Smooth muscle cell (in vitro differentiated cells): Measurements from ENCODE around the gene MED15. TPM values are rescaled to one million over a fixed set of nuclear protein-coding genes. Genes with fewer than 3 reads are reported as not detected.
"Not testable (repeated sequence)": the region's sequence is repeated elsewhere in the genome, so short reads cannot be mapped to it uniquely, and the experiment has no call there.

Experiments
- DNase-seq: peaks from one replicate; lab custom pipeline; 2025; ENCODE audit not compliant: unreplicated experiment; lab: John Stamatoyannopoulos, UW
- H2AFZ ChIP-seq: fragments of 200-600 bp; sonication (generic); 2 replicates; pipeline ENCODE4 v1.6.0; 2016; ENCODE audit warnings: antibody characterized with exemption, low read depth, mild to moderate bottlenecking
- H3F3A ChIP-seq: fragments of 200-600 bp; sonication (generic); 2 replicates; pipeline ENCODE4 v1.6.0; 2017; ENCODE audit warnings: antibody characterized with exemption, low read depth
- H3K27ac ChIP-seq: fragments of 200-600 bp; sonication (generic); 2 replicates; pipeline ENCODE4 v1.5.1; 2016; ENCODE audit warnings: low read depth, mild to moderate bottlenecking
- H3K27me3 ChIP-seq: fragments of 200-600 bp; sonication (generic); 2 replicates; pipeline ENCODE4 v1.6.1; 2016; ENCODE audit warnings: low read depth, mild to moderate bottlenecking
- H3K36me3 ChIP-seq: fragments of 200-600 bp; sonication (generic); 2 replicates; pipeline ENCODE4 v1.5.1; 2016; ENCODE audit warnings: low read depth
- H3K4me1 ChIP-seq: fragments of 200-600 bp; sonication (generic); 2 replicates; pipeline ENCODE4 v1.5.1; 2016; ENCODE audit warnings: low read depth
- H3K4me2 ChIP-seq: fragments of 200-600 bp; sonication (generic); 2 replicates; pipeline ENCODE4 v1.6.0; 2016; ENCODE audit warnings: mild to moderate bottlenecking
- H3K4me3 ChIP-seq: fragments of 200-600 bp; sonication (generic); 2 replicates; pipeline ENCODE4 v1.5.1; 2016; ENCODE audit warnings: mild to moderate bottlenecking
- H3K79me2 ChIP-seq: fragments of 200-600 bp; sonication (generic); 2 replicates; pipeline ENCODE4 v1.6.0; 2016; ENCODE audit warnings: low read depth, mild to moderate bottlenecking
- H3K9ac ChIP-seq: fragments of 200-600 bp; sonication (generic); 2 replicates; pipeline ENCODE4 v1.6.0; 2016; ENCODE audit warnings: low read depth
- H3K9me3 ChIP-seq: fragments of 200-600 bp; sonication (generic); replicated peaks from 2 replicates; pipeline ENCODE4 v1.5.1; 2016; ENCODE audit warnings: low read depth
- H4K20me1 ChIP-seq: fragments of 200-600 bp; sonication (generic); 2 replicates; pipeline ENCODE4 v1.6.0; 2016; ENCODE audit warnings: low read depth
- WGBS: methylation state at CpG from one replicate; pipeline ENCODE4 v1.1.7; 2016; ENCODE audit warnings: low lambda C conversion rate; 5-methylcytosine and 5-hydroxymethylcytosine counted together
- polyA plus RNA-seq: library from polyadenylated mRNA; unstranded; fragments of >200 nt; fragmentation: Nextera tagmentation; extraction: Ambion mirVana; gene quantifications from 2 replicates; pipeline ENCODE4 v1.2.1, GENCODE V29; 2016
- total RNA-seq: library from RNA; depleted of rRNA; stranded (reverse); fragments of >200 nt; gene quantifications from 2 replicates; pipeline ENCODE4 v1.2.3, GENCODE V29; 2014
- TF ChIP-seq, protein P1 (sequence below): fragments of 200-600 bp; sonication (generic); IDR thresholded peaks from 2 replicates; pipeline ENCODE4 v1.5.1; 2017; ENCODE audit warnings: borderline replicate concordance, mild to moderate bottlenecking, antibody characterized with exemption; ENCODE audit not compliant: insufficient read depth, poor library complexity, severe bottlenecking

Gene MED15
- total and polyA plus RNA-seq, 2 experiments from 2014 or later, result 25.3 to 70.5 TPM

- H3K79me2 ChIP-seq, result no peaks in the 10 kb centered on the region
- no peaks in the 10 kb centered on the region for H3F3A ChIP-seq
- no peak overlapping the region for H3K4me2 ChIP-seq
- H3K36me3 ChIP-seq, result no peaks in the 10 kb centered on the region
- no peak overlapping the region for H3K4me3 ChIP-seq
- TF ChIP-seq, protein P1, sequence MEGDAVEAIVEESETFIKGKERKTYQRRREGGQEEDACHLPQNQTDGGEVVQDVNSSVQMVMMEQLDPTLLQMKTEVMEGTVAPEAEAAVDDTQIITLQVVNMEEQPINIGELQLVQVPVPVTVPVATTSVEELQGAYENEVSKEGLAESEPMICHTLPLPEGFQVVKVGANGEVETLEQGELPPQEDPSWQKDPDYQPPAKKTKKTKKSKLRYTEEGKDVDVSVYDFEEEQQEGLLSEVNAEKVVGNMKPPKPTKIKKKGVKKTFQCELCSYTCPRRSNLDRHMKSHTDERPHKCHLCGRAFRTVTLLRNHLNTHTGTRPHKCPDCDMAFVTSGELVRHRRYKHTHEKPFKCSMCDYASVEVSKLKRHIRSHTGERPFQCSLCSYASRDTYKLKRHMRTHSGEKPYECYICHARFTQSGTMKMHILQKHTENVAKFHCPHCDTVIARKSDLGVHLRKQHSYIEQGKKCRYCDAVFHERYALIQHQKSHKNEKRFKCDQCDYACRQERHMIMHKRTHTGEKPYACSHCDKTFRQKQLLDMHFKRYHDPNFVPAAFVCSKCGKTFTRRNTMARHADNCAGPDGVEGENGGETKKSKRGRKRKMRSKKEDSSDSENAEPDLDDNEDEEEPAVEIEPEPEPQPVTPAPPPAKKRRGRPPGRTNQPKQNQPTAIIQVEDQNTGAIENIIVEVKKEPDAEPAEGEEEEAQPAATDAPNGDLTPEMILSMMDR, result no peak
- no peak overlapping the region for H2AFZ ChIP-seq
- no peak for DNase-seq
- H3K27ac ChIP-seq, result no peak overlapping the region
- no peaks in the 10 kb centered on the region for H3K27me3 ChIP-seq
- H3K4me1 ChIP-seq, result no peaks in the 10 kb centered on the region
- no peak overlapping the region for H3K9ac ChIP-seq
- H4K20me1 ChIP-seq, result no peaks in the 10 kb centered on the region
- 92% methylated on average over 4 of the region's 4 CpGs for WGBS
- H3K9me3 ChIP-seq, result no peaks in the 10 kb centered on the region
Observed at GRCh38 chr22:20618488-20618887, 111.1 kb downstream of the MED15 start.

DNA sequence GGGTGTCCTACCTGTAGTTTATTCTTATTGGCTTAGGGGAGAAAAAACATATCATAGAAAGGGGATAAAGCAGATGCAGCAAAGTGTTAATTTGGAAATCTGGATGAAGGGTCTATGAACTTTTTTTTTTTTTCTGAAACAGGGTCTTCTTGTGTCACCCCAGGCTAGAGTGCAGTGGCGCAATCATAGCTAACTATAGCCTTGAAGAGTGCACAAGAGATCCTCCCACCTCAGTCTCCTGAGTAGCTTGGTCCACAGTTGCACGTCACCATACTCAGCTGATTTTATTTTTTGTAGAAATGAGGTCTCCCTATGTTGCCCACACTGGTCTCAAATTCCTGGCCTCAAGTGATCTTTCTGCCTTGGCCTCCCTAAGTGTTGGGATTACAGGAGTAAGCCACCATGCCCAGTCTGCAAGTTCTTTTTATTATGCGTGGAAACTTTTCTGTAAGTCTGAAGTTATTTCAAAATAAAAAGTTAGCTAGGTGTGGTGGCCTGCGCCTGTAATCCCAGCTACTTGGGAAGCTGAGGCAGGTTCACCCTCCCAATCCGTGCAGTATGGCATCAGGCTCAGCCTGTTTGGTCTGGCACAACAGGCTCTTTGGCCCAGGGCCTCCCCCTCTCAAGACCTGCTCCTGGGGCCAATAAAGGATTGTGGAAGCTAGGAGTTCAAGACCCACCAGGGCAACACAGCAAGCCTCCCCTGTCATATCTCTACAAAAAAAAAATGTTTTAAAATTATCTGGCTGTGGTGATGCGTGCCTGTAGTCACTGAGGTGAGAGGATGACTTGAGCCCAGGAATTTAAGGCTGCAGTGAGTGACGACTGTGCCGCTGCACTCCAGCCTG, 111.9 kb downstream of the MED15 start:
- Histone ChIP-seq H4K20me1 (no peaks in the 10 kb centered on the region), H2AFZ (no peak overlapping the region), H3K36me3 (no peaks in the 10 kb centered on the region), H3F3A (no peaks in the 10 kb centered on the region), H3K4me3 (no peak overlapping the region), H3K27ac (no peak overlapping the region), H3K9me3 (no peaks in the 10 kb centered on the region), H3K79me2 (no peaks in the 10 kb centered on the region), H3K27me3 (no peaks in the 10 kb centered on the region), H3K9ac (no peak overlapping the region), H3K4me2 (no peak overlapping the region), H3K4me1 (no peaks in the 10 kb centered on the region)
- TF ChIP-seq, protein P1, result no peak
- WGBS, result 89% methylated on average over 8 of the region's 8 CpGs
- DNase-seq, result no peak

- DNase-seq, H3F3A ChIP-seq, H4K20me1 ChIP-seq, H3K27me3 ChIP-seq, H3K4me3 ChIP-seq, H3K27ac ChIP-seq, H3K9ac ChIP-seq, H2AFZ ChIP-seq, H3K9me3 ChIP-seq, H3K36me3 ChIP-seq, H3K4me2 ChIP-seq, H3K4me1 ChIP-seq, H3K79me2 ChIP-seq: not testable (repeated sequence)
- 100% methylated on average over 1 of the region's 1 CpG for WGBS
Observed at GRCh38 chr22:20619893-20620194, 112.4 kb downstream of the MED15 start.

DNA sequence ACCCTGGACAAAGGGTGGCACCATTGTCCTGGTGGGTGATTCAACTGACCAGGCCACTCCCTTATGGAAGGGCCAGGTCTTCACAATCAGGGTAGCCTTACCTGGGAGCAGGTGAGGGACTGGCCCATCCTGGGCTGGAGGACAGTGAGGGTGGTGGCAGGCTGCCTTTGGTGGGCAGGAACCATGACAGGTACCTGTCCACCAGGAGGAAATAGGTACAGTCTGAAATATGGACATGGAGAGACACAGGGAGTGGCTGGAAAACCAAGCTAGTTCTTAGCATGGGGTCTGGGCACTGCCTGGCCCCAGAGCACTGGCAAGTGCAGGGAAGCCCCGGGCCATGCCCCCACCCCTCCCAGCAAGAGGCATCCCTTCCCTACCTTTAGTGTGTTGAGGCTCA, 113.8 kb downstream of the MED15 start:
- Histone ChIP-seq H3F3A (no peaks in the 10 kb centered on the region), H3K4me3 (no peak overlapping the region), H3K27me3 (no peaks in the 10 kb centered on the region), H4K20me1 (no peaks in the 10 kb centered on the region), H3K36me3 (no peaks in the 10 kb centered on the region), H2AFZ (no peak overlapping the region), H3K4me2 (no peak overlapping the region), H3K9ac (no peak overlapping the region), H3K79me2 (no peaks in the 10 kb centered on the region), H3K27ac (no peak overlapping the region), H3K9me3 (no peaks in the 10 kb centered on the region), H3K4me1 (no peaks in the 10 kb centered on the region)
- 100% methylated on average over 1 of the region's 1 CpG for WGBS
- no peak for DNase-seq
- TF ChIP-seq, protein P1, result no peak
